ENCODE results near the gene MYOM1.
"Not testable (repeated sequence)": the region's sequence is repeated elsewhere in the genome, so short reads cannot be mapped to it uniquely, and the experiment has no call there.

The MYOM1 gene

GRCh38 chr18:3217948-3218647 lies 1.7 kb downstream of the MYOM1 start:
- no peak for DNase-seq

GRCh38 chr18:3216987-3217386 lies 2.8 kb downstream of the MYOM1 start:
- no peak for DNase-seq

GRCh38 chr18:3214855-3215637 lies 4.7 kb downstream of the MYOM1 start:
- DNase-seq: no peak

GRCh38 chr18:3213300-3214059 lies 6.3 kb downstream of the MYOM1 start:
- DNase-seq: no peak

GRCh38 chr18:3212657-3213056 lies 7.1 kb downstream of the MYOM1 start:
- no peak for DNase-seq

- no peak for DNase-seq
These were observed 8.4 kb downstream of the MYOM1 start for GRCh38 chr18:3211236-3211992.

- DNase-seq: no peak
These were observed 9.8 kb downstream of the MYOM1 start for GRCh38 chr18:3209859-3210569.

GRCh38 chr18:3207565-3207964 lies 12.2 kb downstream of the MYOM1 start:
- no peak for DNase-seq

- DNase-seq: no peak
These were observed 14.5 kb downstream of the MYOM1 start for GRCh38 chr18:3205239-3205638.

GRCh38 chr18:3199942-3200645 lies 19.7 kb downstream of the MYOM1 start:
- no peak for DNase-seq

GRCh38 chr18:3198260-3198860 lies 21.4 kb downstream of the MYOM1 start:
- DNase-seq: not testable (repeated sequence)

GRCh38 chr18:3194947-3195612 lies 24.7 kb downstream of the MYOM1 start:
- DNase-seq: no peak

- DNase-seq: no peak
These were observed 26.4 kb downstream of the MYOM1 start for GRCh38 chr18:3193331-3193730.

- no peak for DNase-seq
These were observed 27.0 kb downstream of the MYOM1 start for GRCh38 chr18:3192752-3193151.

GRCh38 chr18:3192286-3192685 lies 27.5 kb downstream of the MYOM1 start:
- no peak for DNase-seq

GRCh38 chr18:3190610-3191009 lies 29.2 kb downstream of the MYOM1 start:
- no peak for DNase-seq

GRCh38 chr18:3189884-3190283 lies 29.9 kb downstream of the MYOM1 start:
- DNase-seq: no peak

GRCh38 chr18:3186678-3187658 lies 32.8 kb downstream of the MYOM1 start:
- DNase-seq: no peak

- DNase-seq: no peak
These were observed 35.3 kb downstream of the MYOM1 start for GRCh38 chr18:3184275-3184963.
